Fibroblast of lung (primary cell): ENCODE data around the gene ST6GALNAC3. TPM values are rescaled to one million over a fixed set of nuclear protein-coding genes. Genes with fewer than 3 reads are reported as not detected.

ENCODE experiments used
- DNase-seq, 2 donors: peaks; one replicate each; pipeline versions ENCODE4 v3.0.0 to v3.0.0-alpha.2; 2010; ENCODE audit warnings: low read depth in 2 of 2
- H2AFZ ChIP-seq: 2 replicates; pipeline ENCODE4 v1.5.1; 2012; ENCODE audit warnings: low read length, control low read depth, inconsistent platforms
- H3K27ac ChIP-seq: 2 replicates; pipeline ENCODE4 v1.5.1; 2011; ENCODE audit warnings: low read length, control low read depth; ENCODE audit not compliant: insufficient read depth
- H3K27me3 ChIP-seq: 2 replicates; pipeline ENCODE4 v1.5.1; 2011; ENCODE audit warnings: mild to moderate bottlenecking, low read length; ENCODE audit not compliant: control insufficient read depth, insufficient read depth
- H3K36me3 ChIP-seq: 2 replicates; pipeline ENCODE4 v1.5.1; 2011; ENCODE audit warnings: low read length; ENCODE audit not compliant: control insufficient read depth, insufficient read depth
- H3K4me1 ChIP-seq: 2 replicates; pipeline ENCODE4 v1.5.1; 2011; ENCODE audit warnings: low read length; ENCODE audit not compliant: control insufficient read depth, insufficient read depth; ENCODE audit errors: extremely low read depth
- H3K4me2 ChIP-seq: 2 replicates; pipeline ENCODE4 v1.5.1; 2011; ENCODE audit warnings: low read length, control low read depth; ENCODE audit not compliant: insufficient read depth; ENCODE audit errors: extremely low read depth
- H3K4me3 ChIP-seq, 4 experiments: fragments of 200-600 bp in 1 of 4; sonication (generic) in 1 of 4; replicated peaks in 1 of 4; 2 replicates each; pipeline ENCODE4 v1.5.1; 2011 to 2016; ENCODE audit warnings: low read length in 4 of 4, low read depth in 3 of 4, mild to moderate bottlenecking in 3 of 4, control low read depth in 2 of 4, inconsistent platforms in 1 of 4, mixed read lengths in 1 of 4; ENCODE audit not compliant: insufficient read depth in 1 of 4; ENCODE audit errors: control extremely low read depth in 1 of 4
- H3K79me2 ChIP-seq: 2 replicates; pipeline ENCODE4 v1.5.1; 2012; ENCODE audit warnings: mild to moderate bottlenecking, low read length, inconsistent platforms; ENCODE audit not compliant: control insufficient read depth, insufficient read depth
- H3K9ac ChIP-seq: 2 replicates; pipeline ENCODE4 v1.5.1; 2011; ENCODE audit warnings: mild to moderate bottlenecking, low read length, control low read depth; ENCODE audit not compliant: insufficient read depth
- H3K9me3 ChIP-seq: 2 replicates; pipeline ENCODE4 v1.5.1; 2012; ENCODE audit warnings: low read depth, low read length; ENCODE audit not compliant: control insufficient read depth, insufficient read depth
- H4K20me1 ChIP-seq: 2 replicates; pipeline ENCODE4 v1.5.1; 2011; ENCODE audit warnings: low read length; ENCODE audit not compliant: control insufficient read depth, insufficient read depth; ENCODE audit errors: extremely low read depth
- CTCF ChIP-seq, 2 donors: IDR thresholded peaks in 1 of 2; conservative IDR thresholded peaks in 1 of 2; 1 replicate in 1 of 2; 2 replicates in 1 of 2; pipeline ENCODE4 v1.5.1; 2011 to 2012; ENCODE audit warnings: low read length in 2 of 2, control low read depth in 1 of 2, inconsistent platforms in 1 of 2, low read depth in 1 of 2, mild to moderate bottlenecking in 1 of 2
- EZH2 ChIP-seq: IDR thresholded peaks from 2 replicates; pipeline ENCODE4 v1.5.1; 2012; ENCODE audit warnings: low read length, control low read depth, mild to moderate bottlenecking; ENCODE audit errors: missing control alignments
- polyA plus RNA-seq, 2 donors: library from polyadenylated mRNA; depleted of rRNA in 1 of 2; stranded (reverse) in 1 of 2; unstranded in 1 of 2; fragments of >200 nt; gene quantifications; 2 replicates each; pipeline ENCODE4 v1.2.1, GENCODE V29; 2011 to 2012; ENCODE audit warnings: missing spikeins in 1 of 2
- total RNA-seq: library from RNA; depleted of rRNA; stranded (reverse); fragments of >200 nt; gene quantifications from 2 replicates; pipeline ENCODE4 v1.2.1, GENCODE V29; 2014

The ST6GALNAC3 gene
- total and polyA plus RNA-seq, 2 donors (not counting 1 experiment from before 2014, with no cell fraction given), result 0.34 to 0.66 TPM

DNA sequence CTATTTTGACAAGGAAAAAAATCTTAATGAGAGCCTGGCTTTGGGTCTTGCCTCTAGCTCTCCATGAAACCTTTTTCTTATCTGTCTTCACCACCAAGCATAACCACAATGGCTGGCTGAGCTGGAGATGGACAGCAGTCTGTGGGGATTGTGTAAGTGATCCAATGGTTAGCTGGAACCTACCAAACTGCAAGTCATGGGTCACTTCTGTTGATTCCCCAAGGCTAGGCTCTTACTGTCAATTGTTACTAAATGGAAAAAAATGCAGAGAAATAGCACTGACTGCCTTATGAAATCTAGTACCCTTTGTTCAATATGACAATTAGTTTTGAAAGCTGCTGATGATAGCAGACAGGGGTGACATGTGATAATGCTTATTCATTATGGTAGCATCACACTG, 359.0 kb downstream of the ST6GALNAC3 start:
- Histone ChIP-seq H3K4me2 (no peak overlapping the region), H3K9ac (no peak overlapping the region), H3K4me3 (no peak overlapping the region), H3K9me3 (no peaks in the 10 kb centered on the region), H3K27me3 (no peaks in the 10 kb centered on the region), H3K79me2 (no peaks in the 10 kb centered on the region), H3K4me1 (no peaks in the 10 kb centered on the region), H2AFZ (no peak overlapping the region), H3K36me3 (no peaks in the 10 kb centered on the region), H3K27ac (no peak overlapping the region), H4K20me1 (no peaks in the 10 kb centered on the region)
- peak; percentile 19 to 42 for DNase-seq
- TF ChIP-seq CTCF (conservative IDR thresholded peaks at IDR 0.05 in 1 of 2, IDR thresholded peaks at IDR 0.05 in 1 of 2; ENCODE audit: low read depth in 1 of 2, low read length in 2 of 2) (no peak), EZH2 (no peak)

GRCh38 chr1:76443217-76443616, 368.7 kb downstream of the ST6GALNAC3 start:
- Histone ChIP-seq H2AFZ (no peak overlapping the region), H3K9ac (no peak overlapping the region), H3K9me3 (no peaks in the 10 kb centered on the region), H4K20me1 (no peaks in the 10 kb centered on the region), H3K4me1 (no peaks in the 10 kb centered on the region), H3K79me2 (no peaks in the 10 kb centered on the region), H3K4me3 (no peak overlapping the region), H3K27ac (no peak overlapping the region), H3K4me2 (no peak overlapping the region), H3K36me3 (no peaks in the 10 kb centered on the region), H3K27me3 (no peaks in the 10 kb centered on the region)
- no peak for DNase-seq
- TF ChIP-seq CTCF (conservative IDR thresholded peaks at IDR 0.05 in 1 of 2, IDR thresholded peaks at IDR 0.05 in 1 of 2; ENCODE audit: low read depth in 1 of 2, low read length in 2 of 2), result no peak
- no peak for TF ChIP-seq EZH2

GRCh38 chr1:76444773-76445172, 370.2 kb downstream of the ST6GALNAC3 start:
- no peaks in the 10 kb centered on the region for H3K27me3 ChIP-seq
- H3K9ac ChIP-seq, result no peak overlapping the region
- no peak overlapping the region for H3K4me2 ChIP-seq
- no peak for TF ChIP-seq CTCF (conservative IDR thresholded peaks at IDR 0.05 in 1 of 2, IDR thresholded peaks at IDR 0.05 in 1 of 2; ENCODE audit: low read depth in 1 of 2, low read length in 2 of 2)
- TF ChIP-seq EZH2, result no peak
- no peaks in the 10 kb centered on the region for H3K9me3 ChIP-seq
- H4K20me1 ChIP-seq, result no peaks in the 10 kb centered on the region
- no peaks in the 10 kb centered on the region for H3K79me2 ChIP-seq
- DNase-seq, result no peak
- H3K4me3 ChIP-seq, result no peak overlapping the region
- no peak overlapping the region for H3K27ac ChIP-seq
- no peaks in the 10 kb centered on the region for H3K36me3 ChIP-seq
- H2AFZ ChIP-seq, result no peak overlapping the region
- H3K4me1 ChIP-seq, result no peaks in the 10 kb centered on the region
